B cell (primary cell): ENCODE results near the gene LILRA2. TPM values are rescaled to one million over a fixed set of nuclear protein-coding genes. Genes with fewer than 3 reads are reported as not detected.

Experiments used
- ATAC-seq: fragments of 200-7000 bp; cut with Tn5 transposase; one replicate; pipeline ENCODE4 v1.10.0; 2021; ENCODE audit warnings: low read depth, mild to moderate bottlenecking, moderate number of reproducible peaks, moderate library complexity
- CTCF ChIA-PET: fragments of 350-600 bp; sonication (Branson Sonifier 250); formaldehyde crosslinking; loops from one replicate; lab custom pipeline; 2021; ENCODE audit warnings: antibody characterized with exemption, inconsistent platforms; lab: Charles Lee
- POLR2A ChIA-PET: fragments of 350-600 bp; sonication (Branson Sonifier 250); formaldehyde crosslinking; loops from one replicate; lab custom pipeline; 2021; ENCODE audit warnings: antibody characterized with exemption; lab: Charles Lee
- DNase-seq: peaks from one replicate; pipeline ENCODE4 v3.0.0; 2013
- H2AFZ ChIP-seq: 2 replicates; pipeline ENCODE4 v1.6.1; 2012; ENCODE audit warnings: mild to moderate bottlenecking, low read depth, low read length; ENCODE audit not compliant: insufficient read depth, poor library complexity, severe bottlenecking
- H3K27ac ChIP-seq, 2 donors: 1 replicate in 1 of 2; 2 replicates in 1 of 2; pipeline ENCODE4 v1.5.1; 2012 to 2013; ENCODE audit warnings: low read length in 2 of 2, mild to moderate bottlenecking in 2 of 2, moderate library complexity in 1 of 2
- H3K27me3 ChIP-seq, 4 experiments: fragments of 200-600 bp in 1 of 4; sonication (generic) in 1 of 4; replicated peaks in 1 of 4; 1 replicate in 2 of 4; 2 replicates in 2 of 4; pipeline versions ENCODE4 v1.6.1 to v1.7.0; 2013 to 2016; ENCODE audit warnings: low read length in 3 of 4, mild to moderate bottlenecking in 2 of 4, mixed read lengths in 1 of 4, moderate library complexity in 1 of 4; ENCODE audit not compliant: insufficient read depth in 4 of 4, control insufficient read depth in 3 of 4; ENCODE audit errors: control extremely low read depth in 1 of 4
- H3K36me3 ChIP-seq, 2 experiments: replicated peaks in 1 of 2; 1 replicate in 1 of 2; 2 replicates in 1 of 2; pipeline versions ENCODE4 v1.6.1 to v1.7.1; 2013; ENCODE audit warnings: low read length in 1 of 2; ENCODE audit not compliant: insufficient read depth in 2 of 2, control insufficient read depth in 1 of 2; ENCODE audit errors: control extremely low read depth in 1 of 2, extremely low read depth in 1 of 2
- H3K4me1 ChIP-seq, 2 donors: fragments of 200-600 bp in 1 of 2; sonication (generic) in 1 of 2; 1 replicate in 1 of 2; 2 replicates in 1 of 2; pipeline versions ENCODE4 v1.5.1 to v1.6.1; 2013 to 2017; ENCODE audit warnings: low read length in 2 of 2; ENCODE audit not compliant: control insufficient read depth in 2 of 2, insufficient read depth in 2 of 2
- H3K4me2 ChIP-seq: replicated peaks from 2 replicates; pipeline ENCODE3; 2012; ENCODE audit warnings: mild to moderate bottlenecking, low read depth, low read length; ENCODE audit not compliant: poor library complexity, severe bottlenecking
- H3K4me3 ChIP-seq, 5 experiments: fragments of 200-600 bp in 1 of 5; sonication (generic) in 1 of 5; 1 replicate in 3 of 5; 2 replicates in 2 of 5; pipeline versions ENCODE4 v1.5.1 to v1.7.0; 2011 to 2016; ENCODE audit warnings: low read length in 4 of 5, mild to moderate bottlenecking in 4 of 5, low read depth in 2 of 5, control low read depth in 1 of 5, moderate library complexity in 1 of 5; ENCODE audit not compliant: insufficient read depth in 1 of 5; ENCODE audit errors: control extremely low read depth in 1 of 5, extremely low read depth in 1 of 5
- H3K79me2 ChIP-seq: fragments of 200-600 bp; sonication (generic); one replicate; pipeline ENCODE4 v1.6.0; 2016; ENCODE audit warnings: low read length; ENCODE audit not compliant: control insufficient read depth, insufficient read depth
- H3K9ac ChIP-seq: fragments of 200-600 bp; sonication (generic); 2 replicates; pipeline ENCODE4 v1.6.1; 2017; ENCODE audit warnings: mild to moderate bottlenecking, low read length, moderate library complexity
- H3K9me3 ChIP-seq, 3 donors: one replicate each; pipeline versions ENCODE4 v1.6.1 to v1.7.1; 2013; ENCODE audit warnings: low read length in 2 of 3; ENCODE audit not compliant: control insufficient read depth in 2 of 3, insufficient read depth in 1 of 3; ENCODE audit errors: control extremely low read depth in 1 of 3
- H4K20me1 ChIP-seq: 2 replicates; pipeline ENCODE4 v1.6.0; 2012; ENCODE audit warnings: mild to moderate bottlenecking, low read length; ENCODE audit not compliant: insufficient read depth, control insufficient read depth, poor library complexity, severe bottlenecking
- H3K27ac Mint-ChIP-seq: one replicate; pipeline ENCODE4 v1.8.0; 2021; ENCODE audit warnings: mixed read lengths
- H3K27me3 Mint-ChIP-seq: one replicate; pipeline ENCODE4 v1.8.0; 2021; ENCODE audit warnings: mixed read lengths
- H3K4me1 Mint-ChIP-seq: one replicate; pipeline ENCODE4 v1.8.0; 2021; ENCODE audit warnings: mixed read lengths
- H3K4me3 Mint-ChIP-seq: one replicate; pipeline ENCODE4 v1.8.0; 2021; ENCODE audit warnings: mixed read lengths
- H3K9me3 Mint-ChIP-seq: one replicate; pipeline ENCODE4 v1.8.0; 2022; ENCODE audit warnings: mixed read lengths; ENCODE audit not compliant: insufficient read depth
- EZH2 ChIP-seq: IDR thresholded peaks from 2 replicates; pipeline ENCODE4 v1.6.1; 2012; ENCODE audit warnings: borderline replicate concordance, low read depth, mild to moderate bottlenecking, moderate library complexity, low read length; ENCODE audit not compliant: insufficient read depth, poor library complexity, severe bottlenecking
- WGBS: methylation state at CpG from one replicate; pipeline ENCODE4 v1.1.5; 2013; ENCODE audit warnings: missing lambda C conversion rate; ENCODE audit not compliant: insufficient coverage; 5-methylcytosine and 5-hydroxymethylcytosine counted together
- intact Hi-C: fragments of 100-400 bp; cut with micrococcal nuclease; formaldehyde crosslinking; loops from one replicate; pipeline ENCODE4 v1.10.0; 2022
- polyA plus RNA-seq: library from polyadenylated mRNA; depleted of rRNA; stranded (reverse); fragments of >200 nt; gene quantifications from 2 replicates; pipeline ENCODE4 v1.2.3, GENCODE V29; 2012
- total RNA-seq, 2 donors: library from RNA; stranded (reverse); fragments of 120-200 nt in 1 of 2; gene quantifications; 1 replicate in 1 of 2; 2 replicates in 1 of 2; pipeline versions ENCODE4 v1.2.3 to v1.2.4, GENCODE V29; 2013 to 2022
- TF ChIP-seq, protein P1 (sequence below): fragments of 200-600 bp; IDR thresholded peaks from one replicate; pipeline ENCODE4 v1.8.0; 2022; ENCODE audit warnings: antibody characterized with exemption, mild to moderate bottlenecking

Gene LILRA2
- total and polyA plus RNA-seq, 2 donors (not counting 1 experiment from before 2014, with no cell fraction given): 0.25 to 2.8 TPM

GRCh38 chr19:54534156-54534555, 39.4 kb upstream of the LILRA2 start:
- Histone ChIP-seq H3K9me3 (no peaks in the 10 kb centered on the region), H3K27me3 (no peaks in the 10 kb centered on the region), H3K79me2 (no peaks in the 10 kb centered on the region), H3K4me1 (peaks cover 10 to 12% of the 10 kb centered on the region in 2 donors), H3K9ac (no peak overlapping the region), H3K36me3 (no peaks in the 10 kb centered on the region), H3K27ac (no peak overlapping the region), H3K4me2 (no peak overlapping the region), H4K20me1 (no peaks in the 10 kb centered on the region), H3K4me3 (no peak overlapping the region), H2AFZ (no peak overlapping the region)
- intact Hi-C loops: no loop called here
- CTCF ChIA-PET: no interaction called here
- no peak for TF ChIP-seq EZH2
- TF ChIP-seq, protein P1, sequence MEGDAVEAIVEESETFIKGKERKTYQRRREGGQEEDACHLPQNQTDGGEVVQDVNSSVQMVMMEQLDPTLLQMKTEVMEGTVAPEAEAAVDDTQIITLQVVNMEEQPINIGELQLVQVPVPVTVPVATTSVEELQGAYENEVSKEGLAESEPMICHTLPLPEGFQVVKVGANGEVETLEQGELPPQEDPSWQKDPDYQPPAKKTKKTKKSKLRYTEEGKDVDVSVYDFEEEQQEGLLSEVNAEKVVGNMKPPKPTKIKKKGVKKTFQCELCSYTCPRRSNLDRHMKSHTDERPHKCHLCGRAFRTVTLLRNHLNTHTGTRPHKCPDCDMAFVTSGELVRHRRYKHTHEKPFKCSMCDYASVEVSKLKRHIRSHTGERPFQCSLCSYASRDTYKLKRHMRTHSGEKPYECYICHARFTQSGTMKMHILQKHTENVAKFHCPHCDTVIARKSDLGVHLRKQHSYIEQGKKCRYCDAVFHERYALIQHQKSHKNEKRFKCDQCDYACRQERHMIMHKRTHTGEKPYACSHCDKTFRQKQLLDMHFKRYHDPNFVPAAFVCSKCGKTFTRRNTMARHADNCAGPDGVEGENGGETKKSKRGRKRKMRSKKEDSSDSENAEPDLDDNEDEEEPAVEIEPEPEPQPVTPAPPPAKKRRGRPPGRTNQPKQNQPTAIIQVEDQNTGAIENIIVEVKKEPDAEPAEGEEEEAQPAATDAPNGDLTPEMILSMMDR: no peak
- Mint-ChIP-seq H3K9me3 (no peaks in the 10 kb centered on the region), H3K4me1 (peaks cover 22% of the 10 kb centered on the region), H3K27me3 (no peaks in the 10 kb centered on the region), H3K27ac (no peak overlapping the region), H3K4me3 (no peak overlapping the region)
- no peak for DNase-seq
- POLR2A ChIA-PET: no interaction called here
- no peak for ATAC-seq
- 76% methylated on average over 2 of the region's 8 CpGs for WGBS

DNA sequence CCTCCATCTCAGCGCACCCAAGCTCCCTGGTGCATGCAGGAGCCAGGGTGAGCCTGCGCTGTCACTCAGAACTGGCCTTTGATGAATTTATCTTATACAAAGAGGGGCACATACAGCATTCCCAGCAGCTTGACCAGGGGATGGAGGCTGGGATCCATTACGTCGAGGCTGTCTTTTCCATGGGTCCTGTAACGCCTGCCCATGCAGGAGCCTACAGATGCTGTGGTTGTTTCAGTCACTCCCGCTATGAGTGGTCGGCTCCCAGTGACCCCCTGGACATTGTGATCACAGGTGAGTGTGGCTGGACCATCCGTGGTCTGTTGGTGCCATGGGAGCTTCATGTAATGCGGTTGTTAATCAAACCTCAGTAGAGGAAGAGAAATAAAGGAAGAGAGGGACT, 38.0 kb upstream of the LILRA2 start:
- no peak overlapping the region for H2AFZ ChIP-seq
- no peaks in the 10 kb centered on the region for H3K27me3 ChIP-seq
- H4K20me1 ChIP-seq: no peaks in the 10 kb centered on the region
- no peak overlapping the region for H3K4me3 ChIP-seq
- ChIA-PET CTCF (no interaction called here), POLR2A (no interaction called here)
- no peaks in the 10 kb centered on the region for H3K9me3 ChIP-seq
- intact Hi-C loops: no loop called here
- Mint-ChIP-seq H3K9me3 (no peaks in the 10 kb centered on the region), H3K4me3 (no peak overlapping the region), H3K4me1 (peaks cover 22% of the 10 kb centered on the region), H3K27me3 (no peaks in the 10 kb centered on the region), H3K27ac (no peak overlapping the region)
- ATAC-seq (no peak), DNase-seq (no peak)
- H3K4me2 ChIP-seq: no peak overlapping the region
- peaks cover 10 to 12% of the 10 kb centered on the region in 2 donors for H3K4me1 ChIP-seq
- no peaks in the 10 kb centered on the region for H3K36me3 ChIP-seq
- no peak for TF ChIP-seq EZH2
- TF ChIP-seq, protein P1: no peak
- no peaks in the 10 kb centered on the region for H3K79me2 ChIP-seq
- WGBS: 90% methylated on average over 7 of the region's 9 CpGs
- no peak overlapping the region for H3K9ac ChIP-seq
- H3K27ac ChIP-seq: no peak overlapping the region
